IMR-90 (cell line): Measurements from ENCODE around the gene APOBEC3F. TPM values are rescaled to one million over a fixed set of nuclear protein-coding genes. Genes with fewer than 3 reads are reported as not detected.
"Not testable (repeated sequence)": the region's sequence is repeated elsewhere in the genome, so short reads cannot be mapped to it uniquely, and the experiment has no call there.

Experiments
- ATAC-seq: fragments of 200-7000 bp; cut with Tn5 transposase; 2 replicates; pipeline ENCODE4 v1.9.1; 2020; ENCODE audit warnings: low read depth, mild to moderate bottlenecking, moderate library complexity
- BruUV-seq: library from RNA; stranded (reverse); fragments of 400-500 nt; replicated peaks from 2 replicates; lab custom pipeline; 2021; lab: Mats Ljungman, UMichigan
- CTCF ChIA-PET: fragments of 300-600 bp; formaldehyde crosslinking; extraction: SDS; loops from one replicate; lab custom pipeline; 2021; ENCODE audit warnings: antibody characterized with exemption; lab: Yijun Ruan, JAX
- POLR2A ChIA-PET: fragments of 300-600 bp; sonication (Branson Sonifier 250); formaldehyde crosslinking; loops from one replicate; lab custom pipeline; 2022; ENCODE audit warnings: antibody characterized with exemption; ENCODE audit not compliant: unreplicated experiment; lab: Charles Lee
- DNase-seq: peaks from one replicate; pipeline ENCODE4 v3.0.0; 2013
- H2AFZ ChIP-seq: replicated peaks from 2 replicates; pipeline ENCODE3; 2013; ENCODE audit warnings: low read length, mild to moderate bottlenecking; ENCODE audit not compliant: poor library complexity
- H2AK5ac ChIP-seq: 2 replicates; pipeline ENCODE4 v1.6.1; 2013; ENCODE audit warnings: low read depth, low read length, inconsistent platforms
- H2AK9ac ChIP-seq: replicated peaks from 2 replicates; pipeline ENCODE3; 2013; ENCODE audit warnings: mild to moderate bottlenecking, low read depth, low read length, moderate library complexity; ENCODE audit not compliant: poor library complexity
- H2BK120ac ChIP-seq: 2 replicates; pipeline ENCODE4 v1.6.1; 2013; ENCODE audit warnings: low read depth, low read length, inconsistent platforms
- H2BK15ac ChIP-seq: 3 replicates; pipeline ENCODE4 v1.6.1; 2013; ENCODE audit warnings: low read depth, low read length, inconsistent platforms
- H2BK20ac ChIP-seq: 2 replicates; pipeline ENCODE4 v1.6.1; 2013; ENCODE audit warnings: low read depth, mild to moderate bottlenecking, inconsistent platforms, low read length, moderate library complexity
- H2BK5ac ChIP-seq: 2 replicates; pipeline ENCODE4 v1.6.1; 2013; ENCODE audit warnings: mild to moderate bottlenecking, low read depth, low read length, inconsistent platforms; ENCODE audit not compliant: poor library complexity, severe bottlenecking
- H3K14ac ChIP-seq: replicated peaks from 2 replicates; pipeline ENCODE4 v1.6.1; 2013; ENCODE audit warnings: low read depth, low read length, inconsistent platforms
- H3K18ac ChIP-seq: 2 replicates; pipeline ENCODE4 v1.6.1; 2013; ENCODE audit warnings: low read depth, low read length, control low read depth
- H3K23ac ChIP-seq: 2 replicates; pipeline ENCODE4 v1.6.1; 2013; ENCODE audit warnings: low read depth, low read length, inconsistent platforms
- H3K27ac ChIP-seq: 2 replicates; pipeline ENCODE4 v1.5.1; 2013; ENCODE audit warnings: mild to moderate bottlenecking, control low read depth, low read length; ENCODE audit not compliant: insufficient read depth
- H3K27me3 ChIP-seq: 2 replicates; pipeline ENCODE4 v1.6.1; 2013; ENCODE audit warnings: low read length; ENCODE audit not compliant: control insufficient read depth, insufficient read depth
- H3K36me3 ChIP-seq: 2 replicates; pipeline ENCODE4 v1.6.1; 2013; ENCODE audit warnings: low read length, mixed read lengths; ENCODE audit not compliant: control insufficient read depth, insufficient read depth
- H3K4ac ChIP-seq: 2 replicates; pipeline ENCODE4 v1.6.1; 2013; ENCODE audit warnings: low read depth, low read length, inconsistent platforms
- H3K4me1 ChIP-seq: 2 replicates; pipeline ENCODE4 v1.6.1; 2013; ENCODE audit warnings: low read length, mixed read lengths; ENCODE audit not compliant: control insufficient read depth, insufficient read depth
- H3K4me2 ChIP-seq: 2 replicates; pipeline ENCODE4 v1.6.1; 2013; ENCODE audit warnings: low read depth, mild to moderate bottlenecking, control low read depth, low read length, moderate library complexity
- H3K4me3 ChIP-seq: 2 replicates; pipeline ENCODE4 v1.5.1; 2013; ENCODE audit warnings: low read depth, mild to moderate bottlenecking, control low read depth, low read length, moderate library complexity; ENCODE audit not compliant: insufficient read depth
- H3K56ac ChIP-seq: 2 replicates; pipeline ENCODE4 v1.6.1; 2013; ENCODE audit warnings: low read length, inconsistent platforms; ENCODE audit not compliant: insufficient read depth; ENCODE audit errors: extremely low read depth
- H3K79me1 ChIP-seq, 2 experiments: 2 replicates each; pipeline ENCODE4 v1.6.1; 2013; ENCODE audit warnings: low read length in 2 of 2, inconsistent platforms in 1 of 2, low read depth in 1 of 2
- H3K9ac ChIP-seq: 2 replicates; pipeline ENCODE4 v1.6.1; 2013; ENCODE audit warnings: low read depth, low read length, control low read depth
- H3K9me1 ChIP-seq: 2 replicates; pipeline ENCODE4 v1.6.1; 2013; ENCODE audit warnings: low read length, inconsistent platforms; ENCODE audit not compliant: insufficient read depth
- H3K9me3 ChIP-seq: 2 replicates; pipeline ENCODE4 v1.6.1; 2013; ENCODE audit warnings: low read length; ENCODE audit not compliant: control insufficient read depth, insufficient read depth
- H4K20me1 ChIP-seq: 2 replicates; pipeline ENCODE4 v1.6.1; 2013; ENCODE audit warnings: low read length, inconsistent platforms; ENCODE audit not compliant: insufficient read depth
- H4K5ac ChIP-seq: 2 replicates; pipeline ENCODE4 v1.6.1; 2013; ENCODE audit warnings: mild to moderate bottlenecking, low read depth, low read length, control low read depth
- H4K8ac ChIP-seq, 2 experiments: 2 replicates each; pipeline ENCODE4 v1.6.1; 2013; ENCODE audit warnings: low read depth in 2 of 2, low read length in 2 of 2, control low read depth in 1 of 2, inconsistent platforms in 1 of 2
- H4K91ac ChIP-seq: 2 replicates; pipeline ENCODE4 v1.6.1; 2013; ENCODE audit warnings: low read depth, low read length, inconsistent platforms; ENCODE audit not compliant: insufficient read depth
- WGBS, 2 experiments: methylation state at CpG; one replicate each; pipeline versions ENCODE4 v1.1.5 to v1.1.7; 2013; ENCODE audit warnings: missing lambda C conversion rate in 2 of 2; ENCODE audit not compliant: insufficient read length in 1 of 2; ENCODE audit errors: extremely low coverage in 2 of 2; 5-methylcytosine and 5-hydroxymethylcytosine counted together
- dilution Hi-C: fragments of 300-500 bp; cut with HindIII; formaldehyde crosslinking; loops from one replicate; pipeline ENCODE4 v1.14.3; 2018; ENCODE audit warnings: low sequenced_read_pairs; ENCODE audit not compliant: unreplicated experiment
- in situ Hi-C: fragments of 300-500 bp; cut with MboI; formaldehyde crosslinking; loops from 3 replicates; pipeline ENCODE4 v1.14.3; 2019; ENCODE audit warnings: low sequenced_read_pairs, inconsistent platforms, mixed read lengths
- intact Hi-C: fragments of 100-400 bp; cut with micrococcal nuclease; formaldehyde crosslinking; loops from 2 replicates; pipeline ENCODE4 v1.10.0; 2022
- polyA plus RNA-seq, 3 experiments: library from polyadenylated mRNA; depleted of rRNA; stranded (reverse); fragments of >200 nt; gene quantifications; 2 replicates each; pipeline ENCODE4 v1.2.3, GENCODE V29; 2012; ENCODE audit warnings: low replicate concordance in 1 of 3
- total RNA-seq: library from RNA; depleted of rRNA; stranded (reverse); fragments of >200 nt; gene quantifications from 2 replicates; pipeline ENCODE4 v1.2.3, GENCODE V29; 2012

APOBEC3F gene
- total and polyA plus RNA-seq, 2 of the 4 experiments (the other 2 are of a cell fraction), result 3.4 to 8.3 TPM

GRCh38 chr22:39076155-39077025 lies 35.7 kb downstream of the APOBEC3F start:
- H3K4me3 ChIP-seq, H3K56ac ChIP-seq, H4K20me1 ChIP-seq, H3K4ac ChIP-seq, H2AK9ac ChIP-seq, H2AFZ ChIP-seq, H3K79me1 ChIP-seq, H2BK15ac ChIP-seq, H3K4me1 ChIP-seq, H3K9ac ChIP-seq, H3K9me1 ChIP-seq, H4K5ac ChIP-seq, dilution Hi-C loops, DNase-seq, H3K9me3 ChIP-seq, H2BK5ac ChIP-seq, H3K27me3 ChIP-seq, H3K14ac ChIP-seq, H3K27ac ChIP-seq, intact Hi-C loops, POLR2A ChIA-PET, H2BK20ac ChIP-seq, H3K23ac ChIP-seq, in situ Hi-C loops, H3K18ac ChIP-seq, H4K91ac ChIP-seq, CTCF ChIA-PET, H2BK120ac ChIP-seq, H3K36me3 ChIP-seq, BruUV-seq, H2AK5ac ChIP-seq: not testable (repeated sequence)
- Histone ChIP-seq H4K8ac (peak overlapping the region in 1 of 2 experiments; percentile 40; a peak in 1 of 4 replicates), H3K4me2 (peak overlapping the region; percentile 40; the same call in 1 of the 2 replicates)
- ATAC-seq, result peak; percentile 98
- WGBS, 2 experiments, result no CpG with 5 or more reads among the region's 24 CpGs

GRCh38 chr22:39077026-39077840 lies 36.6 kb downstream of the APOBEC3F start, which contains the start of gene APOBEC3G:
Gene APOBEC3G (plus strand): TSS chr22:39077275. CDS start chr22:39077362, 87 bp downstream.
- H3K9me1 ChIP-seq, in situ Hi-C loops, H2BK15ac ChIP-seq, BruUV-seq, H4K20me1 ChIP-seq, H3K9me3 ChIP-seq, CTCF ChIA-PET, H3K56ac ChIP-seq, H3K36me3 ChIP-seq, dilution Hi-C loops, H3K27me3 ChIP-seq, H3K79me1 ChIP-seq, H2BK20ac ChIP-seq, H3K4me1 ChIP-seq, intact Hi-C loops: not testable (repeated sequence)
- H2BK5ac ChIP-seq, result peak within 1 kb of the TSS; percentile 2
- H4K91ac ChIP-seq, result 0 out of 2 replicates have a peak within 1 kb of the TSS, but pooled peaks have one; percentile 47
- peak within 1 kb of the TSS; percentile 78 for H2AK9ac ChIP-seq
- peak within 1 kb of the TSS; percentile 92 to 98 for H4K8ac ChIP-seq
- POLR2A ChIA-PET, result interaction anchor here (0.5 kb wide), 1 partner anchor 62 kb away, joined by 13 read pairs; no protein-coding TSS in a partner anchor
- H3K27ac ChIP-seq, result peak within 1 kb of the TSS; percentile 69
- peak within 1 kb of the TSS; percentile 48 for H3K4me3 ChIP-seq
- DNase-seq (peak; percentile 38), ATAC-seq (peak; percentile 91)
- peak within 1 kb of the TSS; percentile 67 for H2AFZ ChIP-seq
- H2AK5ac ChIP-seq, result peak within 1 kb of the TSS; percentile 85; the same call in 1 of the 2 replicates
- peak within 1 kb of the TSS; percentile 73 for H3K9ac ChIP-seq
- H3K18ac ChIP-seq, result peak within 1 kb of the TSS; percentile 72; the same call in 1 of the 2 replicates
- H3K23ac ChIP-seq, result peak within 1 kb of the TSS; percentile 38
- H2BK120ac ChIP-seq, result 0 out of 2 replicates have a peak within 1 kb of the TSS, but pooled peaks have one; percentile 23
- H3K4me2 ChIP-seq, result peak within 1 kb of the TSS; percentile 95
- WGBS, 2 experiments, result 40% methylated on average over 1 of the region's 17 CpGs; no CpG with 5 or more reads in 1 of the 2 experiments
- H4K5ac ChIP-seq, result peak within 1 kb of the TSS; percentile 95
- peak within 1 kb of the TSS; percentile 77 for H3K4ac ChIP-seq
- H3K14ac ChIP-seq, result peak within 1 kb of the TSS; percentile 82; the same call in 1 of the 2 replicates
